Breast epithelium (tissue), 4 donors: ENCODE results near the gene KRTCAP2. TPM values are rescaled to one million over a fixed set of nuclear protein-coding genes. Genes with fewer than 3 reads are reported as not detected.

Experiments used
- DNase-seq, 2 donors: peaks; one replicate each; pipeline ENCODE4 v3.0.0-alpha.2; 2019; ENCODE audit warnings: low spot score in 2 of 2
- H3K27ac ChIP-seq, 2 donors: fragments of 200-600 bp; sonication (generic) in 1 of 2; one replicate each; pipeline ENCODE4 v1.5.1; 2016 to 2019; ENCODE audit warnings: mild to moderate bottlenecking in 1 of 2
- H3K27me3 ChIP-seq, 2 donors: fragments of 200-600 bp; sonication (generic) in 1 of 2; one replicate each; pipeline versions ENCODE4 v1.5.1 to v1.6.0; 2017 to 2019; ENCODE audit warnings: control low read depth in 1 of 2, mild to moderate bottlenecking in 1 of 2
- H3K36me3 ChIP-seq: fragments of 200-600 bp; one replicate; pipeline ENCODE4 v1.5.1; 2019
- H3K4me1 ChIP-seq, 2 donors: fragments of 200-600 bp; sonication (generic); one replicate each; pipeline ENCODE4 v1.5.1; 2016 to 2019; ENCODE audit warnings: control low read depth in 1 of 2
- H3K4me3 ChIP-seq, 3 donors: fragments of 200-600 bp; sonication (generic); 1 replicate in 2 of 3; 2 replicates in 1 of 3; pipeline ENCODE4 v1.5.1; 2016 to 2019; ENCODE audit warnings: mild to moderate bottlenecking in 3 of 3, moderate library complexity in 2 of 3
- H3K9me3 ChIP-seq, 2 donors: fragments of 200-600 bp; sonication (generic) in 1 of 2; one replicate each; pipeline ENCODE4 v1.5.1; 2016 to 2019; ENCODE audit warnings: control low read depth in 1 of 2
- POLR2A ChIP-seq: fragments of 450-650 bp; IDR thresholded peaks from one replicate; pipeline ENCODE4 v1.6.1; 2016; ENCODE audit warnings: antibody characterized with exemption, mild to moderate bottlenecking, moderate library complexity
- POLR2AphosphoS5 ChIP-seq, 3 donors: sonication (generic); formaldehyde crosslinking; IDR thresholded peaks; one replicate each; pipeline ENCODE4 v1.6.1; 2017; ENCODE audit warnings: antibody characterized with exemption in 3 of 3
- intact Hi-C: fragments of 100-400 bp; cut with DNase I; formaldehyde crosslinking; loops from one replicate; pipeline ENCODE4 v1.15.1; 2023; ENCODE audit warnings: low total_unique reads
- total RNA-seq, 3 donors: library from RNA; depleted of rRNA; stranded (reverse); fragments of >200 nt; gene quantifications; one replicate each; pipeline ENCODE4 v1.1.0, GENCODE V29; 2016
- TF ChIP-seq, protein P1 (sequence below), 3 donors: fragments of 450-650 bp; IDR thresholded peaks; one replicate each; pipeline ENCODE4 v1.5.1; 2016 to 2017; ENCODE audit warnings: antibody characterized with exemption in 3 of 3, mild to moderate bottlenecking in 3 of 3, moderate library complexity in 3 of 3

Gene KRTCAP2
- total RNA-seq, 3 donors from 2014 or later = 104 to 147 (median 131) TPM

- Histone ChIP-seq H3K4me3 (no peak overlapping the region), H3K4me1 (peaks cover 3 to 8% of the 10 kb centered on the region in 2 donors), H3K27ac (no peak overlapping the region), H3K9me3 (no peaks in the 10 kb centered on the region), H3K36me3 (no peaks in the 10 kb centered on the region), H3K27me3 (no peaks in the 10 kb centered on the region)
- TF ChIP-seq POLR2AphosphoS5 (IDR thresholded peaks at IDR 0.05) (no peak), POLR2A (no peak)
- TF ChIP-seq, protein P1, sequence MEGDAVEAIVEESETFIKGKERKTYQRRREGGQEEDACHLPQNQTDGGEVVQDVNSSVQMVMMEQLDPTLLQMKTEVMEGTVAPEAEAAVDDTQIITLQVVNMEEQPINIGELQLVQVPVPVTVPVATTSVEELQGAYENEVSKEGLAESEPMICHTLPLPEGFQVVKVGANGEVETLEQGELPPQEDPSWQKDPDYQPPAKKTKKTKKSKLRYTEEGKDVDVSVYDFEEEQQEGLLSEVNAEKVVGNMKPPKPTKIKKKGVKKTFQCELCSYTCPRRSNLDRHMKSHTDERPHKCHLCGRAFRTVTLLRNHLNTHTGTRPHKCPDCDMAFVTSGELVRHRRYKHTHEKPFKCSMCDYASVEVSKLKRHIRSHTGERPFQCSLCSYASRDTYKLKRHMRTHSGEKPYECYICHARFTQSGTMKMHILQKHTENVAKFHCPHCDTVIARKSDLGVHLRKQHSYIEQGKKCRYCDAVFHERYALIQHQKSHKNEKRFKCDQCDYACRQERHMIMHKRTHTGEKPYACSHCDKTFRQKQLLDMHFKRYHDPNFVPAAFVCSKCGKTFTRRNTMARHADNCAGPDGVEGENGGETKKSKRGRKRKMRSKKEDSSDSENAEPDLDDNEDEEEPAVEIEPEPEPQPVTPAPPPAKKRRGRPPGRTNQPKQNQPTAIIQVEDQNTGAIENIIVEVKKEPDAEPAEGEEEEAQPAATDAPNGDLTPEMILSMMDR (IDR thresholded peaks at IDR 0.05) = no peak
- DNase-seq = no peak
- intact Hi-C loops = no loop called here
Measured at GRCh38 chr1:155122308-155122707, 50.8 kb downstream of the KRTCAP2 start.

DNA sequence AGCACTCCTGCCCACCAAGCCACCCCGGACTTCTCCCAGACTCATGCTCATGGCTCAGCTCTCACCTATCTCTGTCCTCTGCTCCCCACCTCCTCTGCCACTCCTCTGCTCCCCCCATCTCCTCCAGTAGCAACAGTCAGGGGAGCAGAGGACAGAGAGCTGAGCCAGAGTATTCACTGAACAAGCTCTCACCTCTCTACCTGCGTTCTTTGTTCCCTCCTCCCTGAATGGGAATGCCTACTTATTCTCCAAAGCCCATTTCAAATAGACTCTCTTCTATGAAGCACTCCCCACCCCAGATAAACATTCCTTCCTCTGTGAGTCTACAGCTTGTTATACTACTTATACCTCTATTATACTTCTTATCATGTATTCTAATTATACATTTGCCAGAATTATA, 51.9 kb downstream of the KRTCAP2 start:
- no peaks in the 10 kb centered on the region for H3K36me3 ChIP-seq
- intact Hi-C loops = no loop called here

DNA sequence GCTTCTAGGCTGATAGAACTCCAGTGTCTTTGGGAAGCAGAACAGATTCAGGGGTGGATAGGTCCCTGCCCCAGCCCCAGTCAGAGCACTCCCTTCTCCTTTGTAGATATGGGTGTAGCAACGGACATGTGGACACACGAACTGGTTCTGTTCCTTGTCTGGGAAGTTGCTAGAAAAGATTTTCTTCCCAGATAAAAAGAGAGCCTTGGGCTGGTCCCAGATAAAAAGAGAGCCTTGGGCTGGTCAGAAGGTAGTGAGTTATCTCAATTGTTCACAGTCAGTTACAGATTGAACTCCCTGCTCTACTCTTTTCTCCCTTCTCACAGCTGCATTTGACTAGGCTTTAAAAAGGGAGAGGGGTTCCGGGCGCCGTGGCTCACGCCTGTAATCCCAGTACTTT, 52.9 kb downstream of the KRTCAP2 start:
- Histone ChIP-seq H3K9me3 (no peaks in the 10 kb centered on the region), H3K27me3 (no peaks in the 10 kb centered on the region), H3K4me3 (no peak overlapping the region), H3K36me3 (no peaks in the 10 kb centered on the region), H3K4me1 (no peaks in the 10 kb centered on the region), H3K27ac (peak overlapping the region; percentile 19 to 50)
- no peak for DNase-seq
- TF ChIP-seq, protein P1 (IDR thresholded peaks at IDR 0.05) = no peak
- TF ChIP-seq POLR2AphosphoS5 (IDR thresholded peaks at IDR 0.05) (no peak), POLR2A (no peak)
- intact Hi-C loops = no loop called here

More for the DNA sequence above, 51.9 kb downstream of the KRTCAP2 start:
- H3K27me3 ChIP-seq = no peaks in the 10 kb centered on the region
- H3K4me3 ChIP-seq = no peak overlapping the region
- DNase-seq = no peak
- no peak for TF ChIP-seq POLR2AphosphoS5 (IDR thresholded peaks at IDR 0.05)
- TF ChIP-seq POLR2A = no peak
- no peak overlapping the region for H3K27ac ChIP-seq
- H3K4me1 ChIP-seq = peaks cover 3 to 8% of the 10 kb centered on the region in 2 donors
- no peaks in the 10 kb centered on the region for H3K9me3 ChIP-seq

Other genes with a start within 250 kb of the KRTCAP2 start
- 10 to 100 TPM; 15.0 to 16.7 (median 16.4) TPM for gene PMVK, start 236.6 kb downstream of the KRTCAP2 start, total RNA-seq
- 100 to 1,000 TPM in 2 of 3 donors, 10 to 100 TPM in 1; 79.3 to 156 (median 105) TPM for gene PBXIP1, start 217.2 kb downstream of the KRTCAP2 start, total RNA-seq
- gene PYGO2, start 211.5 kb downstream of the KRTCAP2 start, total RNA-seq = 10 to 100 TPM; 14.6 to 26.2 (median 20.3) TPM
- 100 to 1,000 TPM in 2 of 3 donors, 10 to 100 TPM in 1; 94.4 to 177 (median 134) TPM for gene SHC1, start 202.6 kb downstream of the KRTCAP2 start, total RNA-seq
- 100 to 1,000 TPM in 1 of 3 donors, 10 to 100 TPM in 2; 44.6 to 104 (median 47.3) TPM for gene CKS1B, start 198.6 kb downstream of the KRTCAP2 start, total RNA-seq
- gene FLAD1, start 190.0 kb downstream of the KRTCAP2 start, total RNA-seq = 10 to 100 TPM; 27.0 to 42.7 (median 39.3) TPM
- gene LENEP, start 179.7 kb downstream of the KRTCAP2 start, total RNA-seq = not detected
- 10 to 100 TPM; 45.6 to 82.5 (median 53.4) TPM for gene ZBTB7B, start 170.5 kb downstream of the KRTCAP2 start, total RNA-seq
- gene DCST2, start 139.5 kb downstream of the KRTCAP2 start, total RNA-seq = 1 to 10 TPM in 2 of 3 donors, under 1 TPM in 1; 0.48 to 4.4 (median 3.3) TPM
- gene DCST1, start 139.5 kb downstream of the KRTCAP2 start, total RNA-seq = under 1 TPM; 0.16 to 0.66 (median 0.44) TPM
- 100 to 1,000 TPM in 2 of 3 donors, 10 to 100 TPM in 1; 97.8 to 155 (median 109) TPM for gene ADAM15, start 122.0 kb downstream of the KRTCAP2 start, total RNA-seq
- gene EFNA4, start 109.6 kb downstream of the KRTCAP2 start, total RNA-seq = 10 to 100 TPM in 2 of 3 donors, 1 to 10 TPM in 1; 4.8 to 26.6 (median 23.9) TPM
- 1 to 10 TPM; 1.6 to 7.2 (median 6.6) TPM for gene EFNA3, start 94.5 kb downstream of the KRTCAP2 start, total RNA-seq
- gene EFNA1, start 45.4 kb downstream of the KRTCAP2 start, total RNA-seq = 100 to 1,000 TPM in 2 of 3 donors, 10 to 100 TPM in 1; 18.7 to 163 (median 120) TPM
- gene SLC50A1, start 37.5 kb downstream of the KRTCAP2 start, total RNA-seq = 10 to 100 TPM; 25.0 to 32.4 (median 28.5) TPM
- gene DPM3, start 32.8 kb downstream of the KRTCAP2 start, total RNA-seq = 10 to 100 TPM; 53.7 to 69.4 (median 68.2) TPM
- 1 to 10 TPM in 1 of 3 donors, under 1 TPM in 1, not detected in 1; 0.98 to 1.5 TPM for gene TRIM46, start 545 bp upstream of the KRTCAP2 start, total RNA-seq
- gene THBS3, start 34.6 kb upstream of the KRTCAP2 start, total RNA-seq = 10 to 100 TPM; 17.3 to 27.5 (median 25.9) TPM
- gene MTX1, start 35.4 kb upstream of the KRTCAP2 start, total RNA-seq = 10 to 100 TPM; 41.1 to 50.8 (median 44.8) TPM
- gene ENTREP3, start 82.2 kb upstream of the KRTCAP2 start, total RNA-seq = 10 to 100 TPM in 2 of 3 donors, 1 to 10 TPM in 1; 8.2 to 12.1 (median 10.2) TPM
- 10 to 100 TPM; 64.9 to 72.0 (median 68.3) TPM for gene SCAMP3, start 89.1 kb upstream of the KRTCAP2 start, total RNA-seq
- 10 to 100 TPM; 29.1 to 53.4 (median 48.7) TPM for gene CLK2, start 100.2 kb upstream of the KRTCAP2 start, total RNA-seq
- gene HCN3, start 104.2 kb upstream of the KRTCAP2 start, total RNA-seq = 1 to 10 TPM; 1.3 to 2.3 (median 2.3) TPM
- under 1 TPM in 1 of 3 donors, not detected in 2; 0.33 TPM for gene PKLR, start 128.1 kb upstream of the KRTCAP2 start, total RNA-seq
- gene FDPS, start 135.6 kb upstream of the KRTCAP2 start, total RNA-seq = 100 to 1,000 TPM in 1 of 3 donors, 10 to 100 TPM in 2; 84.2 to 102 (median 93.1) TPM
- 10 to 100 TPM; 14.1 to 22.4 (median 14.4) TPM for gene RUSC1, start 147.6 kb upstream of the KRTCAP2 start, total RNA-seq